Activated naive CD4-positive, alpha-beta T cell treated with anti-CD3 and anti-CD28 coated beads, Interleukin-2, amount 50 U/mL, for 72 hours (primary cell): ENCODE results near the gene HACD2. TPM values are rescaled to one million over a fixed set of nuclear protein-coding genes. Genes with fewer than 3 reads are reported as not detected.

Experiments
- total RNA-seq, 2 donors: library from RNA; stranded (reverse); gene quantifications; one replicate each; pipeline ENCODE4 v1.2.3, GENCODE V29; 2022

HACD2 gene
- total RNA-seq, 2 donors from 2014 or later, result 21.7 to 25.5 TPM

Other genes starting within 250 kb of the HACD2 start
- gene ADCY5, start 136.0 kb downstream of the HACD2 start, total RNA-seq, result not detected